ENCODE results near the gene GJA3.

GJA3 gene
- 0 to 0.14 reads per million in 2 donors for total RNA-seq

GRCh38 chr13:20160306-20161274, at the start of gene GJA3:
TSS of gene GJA3 (minus strand) at chr13:20161052. CDS start at chr13:20143288, 17,764 bp downstream.
- peak; percentile 33 for DNase-seq

- DNase-seq = no peak
These were observed 49.1 kb upstream of the GJA3 start for GRCh38 chr13:20209948-20210347.

GRCh38 chr13:20206698-20207235, 45.9 kb upstream of the GJA3 start:
- no peak for DNase-seq

GRCh38 chr13:20206065-20206697, 45.3 kb upstream of the GJA3 start:
- no peak for DNase-seq

GRCh38 chr13:20198781-20199180, 37.9 kb upstream of the GJA3 start:
- no peak for DNase-seq

- no peak for DNase-seq
These were observed 36.5 kb upstream of the GJA3 start for GRCh38 chr13:20197361-20197834.

GRCh38 chr13:20195801-20196200, 34.9 kb upstream of the GJA3 start:
- DNase-seq = no peak

- no peak for DNase-seq
These were observed 33.2 kb upstream of the GJA3 start for GRCh38 chr13:20193907-20194631.

GRCh38 chr13:20193162-20193906, 32.5 kb upstream of the GJA3 start:
- no peak for DNase-seq

GRCh38 chr13:20192836-20193161, 31.9 kb upstream of the GJA3 start, which contains the start of gene GJB2:
TSS of gene GJB2 (minus strand) at chr13:20192938. CDS start at chr13:20189581, 3,357 bp downstream.
- DNase-seq = no peak

- DNase-seq = no peak
These were observed 31.4 kb upstream of the GJA3 start for GRCh38 chr13:20192158-20192835.

GRCh38 chr13:20191311-20192157, 30.7 kb upstream of the GJA3 start:
- no peak for DNase-seq

- no peak for DNase-seq
These were observed 29.8 kb upstream of the GJA3 start for GRCh38 chr13:20190481-20191310.

- no peak for DNase-seq
These were observed 29.2 kb upstream of the GJA3 start for GRCh38 chr13:20190076-20190475.

- DNase-seq = no peak
These were observed 28.1 kb upstream of the GJA3 start for GRCh38 chr13:20188667-20189553.

- DNase-seq = no peak
These were observed 25.9 kb upstream of the GJA3 start for GRCh38 chr13:20186771-20187170.

- DNase-seq = no peak
These were observed 24.7 kb upstream of the GJA3 start for GRCh38 chr13:20185366-20186056.
